Measurements from ENCODE around the gene LUC7L.

GRCh38 chr16:178668-179015 lies 50.6 kb downstream of the LUC7L start:
- TF ChIP-seq CTCF (IDR thresholded peaks at IDR 0.05) (no peak), POLR2A (IDR thresholded peaks at IDR 0.05) (no peak)
